CD14-positive monocyte (primary cell): Measurements from ENCODE around the gene CPEB4. TPM values are rescaled to one million over a fixed set of nuclear protein-coding genes. Genes with fewer than 3 reads are reported as not detected.

Experiments
- DNase-seq, 3 donors: peaks; one replicate each; pipeline ENCODE4 v3.0.0-alpha.2; 2011 to 2022
- H2AFZ ChIP-seq: 2 replicates; pipeline ENCODE4 v1.6.0; 2012; ENCODE audit warnings: mild to moderate bottlenecking, low read depth, low read length, inconsistent platforms; ENCODE audit not compliant: insufficient read depth, poor library complexity, severe bottlenecking
- H3K27ac ChIP-seq, 2 donors: 1 replicate in 1 of 2; 2 replicates in 1 of 2; pipeline ENCODE4 v1.5.1; 2012 to 2013; ENCODE audit warnings: low read length in 2 of 2, control low read depth in 1 of 2, inconsistent platforms in 1 of 2, low read depth in 1 of 2, mild to moderate bottlenecking in 1 of 2
- H3K27me3 ChIP-seq, 2 donors: one replicate each; pipeline versions ENCODE4 v1.6.0 to v1.6.1; 2011 to 2013; ENCODE audit warnings: low read length in 2 of 2; ENCODE audit not compliant: control insufficient read depth in 2 of 2, insufficient read depth in 2 of 2
- H3K36me3 ChIP-seq, 2 donors: replicated peaks in 1 of 2; 1 replicate in 1 of 2; 2 replicates in 1 of 2; pipeline versions ENCODE4 v1.5.1 to v1.6.1; 2012 to 2013; ENCODE audit warnings: low read length in 2 of 2, control low read depth in 1 of 2, inconsistent platforms in 1 of 2, mild to moderate bottlenecking in 1 of 2; ENCODE audit not compliant: insufficient read depth in 2 of 2, control insufficient read depth in 1 of 2
- H3K4me1 ChIP-seq, 2 donors: 1 replicate in 1 of 2; 2 replicates in 1 of 2; pipeline versions ENCODE4 v1.5.1 to v1.6.1; 2012 to 2013; ENCODE audit warnings: low read length in 2 of 2, control low read depth in 1 of 2, inconsistent platforms in 1 of 2, mild to moderate bottlenecking in 1 of 2, moderate library complexity in 1 of 2; ENCODE audit not compliant: insufficient read depth in 2 of 2, control insufficient read depth in 1 of 2
- H3K4me2 ChIP-seq: replicated peaks from 2 replicates; pipeline ENCODE3; 2012; ENCODE audit warnings: low read length, moderate library complexity, mild to moderate bottlenecking; ENCODE audit not compliant: poor library complexity, severe bottlenecking; ENCODE audit errors: extremely low read depth
- H3K4me3 ChIP-seq, 3 experiments: fragments of 200-600 bp in 1 of 3; sonication (generic) in 1 of 3; replicated peaks in 1 of 3; 1 replicate in 2 of 3; 2 replicates in 1 of 3; pipeline ENCODE4 v1.5.1; 2011 to 2013; ENCODE audit warnings: low read length in 3 of 3, mild to moderate bottlenecking in 3 of 3, control low read depth in 2 of 3, low read depth in 2 of 3, inconsistent platforms in 1 of 3, moderate library complexity in 1 of 3
- H3K79me2 ChIP-seq: 2 replicates; pipeline ENCODE4 v1.6.0; 2012; ENCODE audit warnings: mild to moderate bottlenecking, control low read depth, inconsistent platforms, low read length, moderate library complexity; ENCODE audit not compliant: insufficient read depth
- H3K9ac ChIP-seq: 2 replicates; pipeline ENCODE4 v1.6.0; 2017; ENCODE audit warnings: low read length, mild to moderate bottlenecking; ENCODE audit not compliant: insufficient read depth, poor library complexity, severe bottlenecking
- H3K9me3 ChIP-seq, 2 donors: replicated peaks in 1 of 2; 1 replicate in 1 of 2; 2 replicates in 1 of 2; pipeline versions ENCODE4 v1.5.1 to v1.6.1; 2012 to 2013; ENCODE audit warnings: low read length in 2 of 2, control low read depth in 1 of 2; ENCODE audit not compliant: control insufficient read depth in 1 of 2, insufficient read depth in 1 of 2
- H4K20me1 ChIP-seq: 2 replicates; pipeline ENCODE4 v1.6.0; 2012; ENCODE audit warnings: mild to moderate bottlenecking, low read length, control low read depth, moderate library complexity; ENCODE audit not compliant: insufficient read depth
- H3K27ac Mint-ChIP-seq, 7 donors: one replicate each; pipeline ENCODE4 v1.8.0; 2020; ENCODE audit warnings: mild to moderate bottlenecking in 7 of 7, mixed read lengths in 7 of 7, moderate library complexity in 6 of 7, inconsistent platforms in 2 of 7
- H3K27me3 Mint-ChIP-seq, 3 donors: one replicate each; pipeline ENCODE4 v1.8.0; 2021 to 2022; ENCODE audit warnings: low read depth in 3 of 3, mild to moderate bottlenecking in 3 of 3, mixed read lengths in 3 of 3, moderate library complexity in 3 of 3, inconsistent platforms in 1 of 3
- H3K36me3 Mint-ChIP-seq, 2 donors: one replicate each; pipeline ENCODE4 v1.8.0; 2020; ENCODE audit warnings: mixed read lengths in 2 of 2, inconsistent platforms in 1 of 2, mild to moderate bottlenecking in 1 of 2
- H3K4me1 Mint-ChIP-seq: one replicate; pipeline ENCODE4 v1.8.0; 2020; ENCODE audit warnings: mild to moderate bottlenecking, mixed read lengths
- H3K4me3 Mint-ChIP-seq, 2 donors: one replicate each; pipeline ENCODE4 v1.8.0; 2020; ENCODE audit warnings: mild to moderate bottlenecking in 2 of 2, mixed read lengths in 2 of 2, moderate library complexity in 1 of 2
- H3K9me3 Mint-ChIP-seq, 7 donors: one replicate each; pipeline ENCODE4 v1.8.0; 2020 to 2022; ENCODE audit warnings: mixed read lengths in 7 of 7, mild to moderate bottlenecking in 6 of 7, moderate library complexity in 6 of 7, inconsistent platforms in 2 of 7
- WGBS: methylation state at CpG from one replicate; pipeline ENCODE4 v1.1.5; 2013; ENCODE audit warnings: missing lambda C conversion rate; ENCODE audit not compliant: insufficient coverage; 5-methylcytosine and 5-hydroxymethylcytosine counted together
- intact Hi-C, 2 donors: fragments of 100-400 bp; cut with micrococcal nuclease; formaldehyde crosslinking; loops; one replicate each; pipeline versions ENCODE4 v1.15.0 to v1.15.1; 2023
- polyA plus RNA-seq, 3 donors: library from polyadenylated mRNA; depleted of rRNA in 1 of 3; unstranded in 2 of 3; stranded (reverse) in 1 of 3; fragments of 300-500 nt in 2 of 3; fragments of >200 nt in 1 of 3; fragmentation: Illumina TruSeq in 2 of 3; gene quantifications; 1 replicate in 2 of 3; 2 replicates in 1 of 3; pipeline ENCODE4 v1.2.3, GENCODE V29; 2012 to 2021
- TF ChIP-seq, protein P1 (sequence below): fragments of 200-600 bp; IDR thresholded peaks from one replicate; pipeline ENCODE4 v1.8.0; 2022; ENCODE audit warnings: antibody characterized with exemption, mild to moderate bottlenecking

Gene CPEB4
- polyA plus RNA-seq, 3 donors, result 10.7 to 27.3 (median 13.9) TPM

DNA sequence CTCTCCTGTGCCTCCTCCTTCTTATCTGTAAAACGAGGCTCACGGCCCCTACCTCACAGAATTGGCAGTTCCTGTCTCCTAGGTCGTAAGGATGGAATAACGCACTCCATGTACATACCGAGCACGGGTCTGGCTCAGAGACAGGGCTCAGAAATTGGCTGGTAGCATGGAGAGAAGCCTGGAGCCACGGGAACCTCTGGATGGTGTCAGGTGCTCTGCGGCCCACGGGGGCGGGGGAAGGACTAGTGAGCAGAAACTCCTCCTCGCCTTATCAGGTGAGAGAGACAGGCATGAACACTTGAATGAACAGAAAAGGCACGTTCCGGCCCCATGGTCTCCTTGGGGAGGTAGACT lies 85.4 kb downstream of the CPEB4 start:
- H3K36me3 ChIP-seq, result no peaks in the 10 kb centered on the region
- H4K20me1 ChIP-seq, result no peaks in the 10 kb centered on the region
- no peak for DNase-seq
- no peak overlapping the region for H3K27ac ChIP-seq
- H3K27me3 ChIP-seq, result peaks cover 2 to 16% of the 10 kb centered on the region in 2 donors
- intact Hi-C loops, result loop anchor here (1.0 to 10.0 kb wide), 3 partner anchors 354 to 679 kb away; no protein-coding TSS in a partner anchor
- H2AFZ ChIP-seq, result peak overlapping the region; percentile 87
- H3K9me3 Mint-ChIP-seq, result peaks cover 0 to 3% (median 0%) of the 10 kb centered on the region in 7 donors
- no peaks in the 10 kb centered on the region for H3K9me3 ChIP-seq
- 39% methylated on average over 10 of the region's 13 CpGs for WGBS
- H3K4me3 Mint-ChIP-seq, result peak overlapping the region; percentile 82 to 89
- peak overlapping the region; percentile 25 to 73 (median 25) for H3K4me3 ChIP-seq
- H3K9ac ChIP-seq, result peak overlapping the region; percentile 37
- no peaks in the 10 kb centered on the region for H3K79me2 ChIP-seq
- H3K4me2 ChIP-seq, result peak overlapping the region; percentile 74
- peaks cover 11 to 14% of the 10 kb centered on the region in 2 donors for H3K4me1 ChIP-seq
- H3K27me3 Mint-ChIP-seq, result peaks cover 20 to 40% (median 22%) of the 10 kb centered on the region in 3 donors
- no peak overlapping the region for H3K27ac Mint-ChIP-seq
- no peaks in the 10 kb centered on the region for H3K36me3 Mint-ChIP-seq
- TF ChIP-seq, protein P1, sequence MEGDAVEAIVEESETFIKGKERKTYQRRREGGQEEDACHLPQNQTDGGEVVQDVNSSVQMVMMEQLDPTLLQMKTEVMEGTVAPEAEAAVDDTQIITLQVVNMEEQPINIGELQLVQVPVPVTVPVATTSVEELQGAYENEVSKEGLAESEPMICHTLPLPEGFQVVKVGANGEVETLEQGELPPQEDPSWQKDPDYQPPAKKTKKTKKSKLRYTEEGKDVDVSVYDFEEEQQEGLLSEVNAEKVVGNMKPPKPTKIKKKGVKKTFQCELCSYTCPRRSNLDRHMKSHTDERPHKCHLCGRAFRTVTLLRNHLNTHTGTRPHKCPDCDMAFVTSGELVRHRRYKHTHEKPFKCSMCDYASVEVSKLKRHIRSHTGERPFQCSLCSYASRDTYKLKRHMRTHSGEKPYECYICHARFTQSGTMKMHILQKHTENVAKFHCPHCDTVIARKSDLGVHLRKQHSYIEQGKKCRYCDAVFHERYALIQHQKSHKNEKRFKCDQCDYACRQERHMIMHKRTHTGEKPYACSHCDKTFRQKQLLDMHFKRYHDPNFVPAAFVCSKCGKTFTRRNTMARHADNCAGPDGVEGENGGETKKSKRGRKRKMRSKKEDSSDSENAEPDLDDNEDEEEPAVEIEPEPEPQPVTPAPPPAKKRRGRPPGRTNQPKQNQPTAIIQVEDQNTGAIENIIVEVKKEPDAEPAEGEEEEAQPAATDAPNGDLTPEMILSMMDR, result no peak
- H3K4me1 Mint-ChIP-seq, result peaks cover 24% of the 10 kb centered on the region

DNA sequence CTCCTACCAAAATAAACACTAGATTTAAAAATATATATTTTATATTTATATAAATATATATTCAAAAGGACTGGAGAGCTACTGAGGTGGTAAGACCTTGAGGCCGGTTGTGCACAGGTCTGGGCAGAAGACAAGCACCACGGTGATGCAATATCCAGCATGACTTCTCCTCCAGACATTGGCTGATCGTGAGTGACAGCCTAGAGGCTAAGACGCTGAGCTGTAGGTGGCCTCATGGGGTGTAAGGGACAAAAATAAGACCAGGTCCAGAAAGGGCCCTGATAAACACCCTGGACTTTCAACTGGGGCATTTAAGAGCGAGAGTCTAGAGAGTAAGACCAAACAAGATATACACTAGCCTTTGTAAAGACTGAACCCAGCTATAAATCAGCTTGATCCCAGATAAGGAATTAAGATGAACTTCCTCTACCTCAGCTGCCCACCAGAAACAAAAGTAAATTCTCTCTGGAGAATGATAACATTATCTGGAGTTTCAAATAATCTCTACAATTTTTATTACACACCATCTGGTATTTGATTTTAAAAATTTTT lies 86.6 kb downstream of the CPEB4 start:
- peaks cover 25 to 49% (median 26%) of the 10 kb centered on the region in 3 donors for H3K27me3 Mint-ChIP-seq
- H3K9me3 ChIP-seq, result no peaks in the 10 kb centered on the region
- H3K4me3 Mint-ChIP-seq, result no peak overlapping the region
- TF ChIP-seq, protein P1, result no peak
- H3K27ac ChIP-seq, result no peak overlapping the region
- no peak overlapping the region for H3K27ac Mint-ChIP-seq
- no peak overlapping the region for H3K4me2 ChIP-seq
- no peak overlapping the region for H2AFZ ChIP-seq
- DNase-seq, result peak; percentile 14 to 37 (median 28)
- H3K9me3 Mint-ChIP-seq, result peaks cover 0 to 3% (median 0%) of the 10 kb centered on the region in 7 donors
- no peak overlapping the region for H3K4me3 ChIP-seq
- H3K36me3 Mint-ChIP-seq, result no peaks in the 10 kb centered on the region
- 50% methylated on average over 2 of the region's 5 CpGs for WGBS
- no peaks in the 10 kb centered on the region for H3K36me3 ChIP-seq
- H3K79me2 ChIP-seq, result no peaks in the 10 kb centered on the region
- peaks cover 11 to 14% of the 10 kb centered on the region in 2 donors for H3K4me1 ChIP-seq
- H3K9ac ChIP-seq, result no peak overlapping the region
- intact Hi-C loops, result loop anchor here in 1 of 2 donors (10.0 kb wide), 1 partner anchor 680 kb away; no protein-coding TSS in a partner anchor
- H3K27me3 ChIP-seq, result peaks cover 8 to 22% of the 10 kb centered on the region in 2 donors
- no peaks in the 10 kb centered on the region for H4K20me1 ChIP-seq
- peaks cover 18% of the 10 kb centered on the region for H3K4me1 Mint-ChIP-seq
